H1 (cell line): ENCODE measurements around the gene SRPRB. TPM values are rescaled to one million over a fixed set of nuclear protein-coding genes. Genes with fewer than 3 reads are reported as not detected.

Source experiments
- KDM1A ChIP-seq: fragments of 200-600, 300-600 bp; sonication (generic); IDR thresholded peaks from 2 replicates; pipeline ENCODE4 v1.7.1; 2016; ENCODE audit warnings: mild to moderate bottlenecking, low read length, borderline replicate concordance
- polyA plus RNA-seq, 7 experiments: library from polyadenylated mRNA; depleted of rRNA in 3 of 7; stranded (reverse) in 5 of 7; unstranded in 2 of 7; fragments of >200 nt in 5 of 7; fragments of 200-250 nt in 2 of 7; gene quantifications; 1 replicate in 5 of 7; 2 replicates in 1 of 7; 4 replicates in 1 of 7; pipeline versions ENCODE4 v1.2.1 to v1.2.3, GENCODE V29; 2011 to 2013; ENCODE audit warnings: missing spikeins in 2 of 7, mixed read lengths in 2 of 7
- total RNA-seq: library from RNA; stranded (reverse); fragmentation: NEBNext Ultra II Directional; extraction: Animal tissue kit (Norgen Biotek cat#: 25700); gene quantifications from 2 replicates; pipeline ENCODE4 v1.2.1, GENCODE V29; 2021

SRPRB gene
- total and polyA plus RNA-seq, 2 of the 8 experiments (the other 6 are each of a cell fraction or from before 2014, with no cell fraction given): 15.9 to 49.8 TPM

- TF ChIP-seq KDM1A: no peak
Measured at GRCh38 chr3:133853063-133853924, 47.7 kb downstream of the SRPRB start (continued).
